ENCODE data around the gene DNAH14. TPM values are rescaled to one million over a fixed set of nuclear protein-coding genes. Genes with fewer than 3 reads are reported as not detected.

The DNAH14 gene
- total and polyA plus RNA-seq, 2 donors (not counting 3 experiments of a cell fraction or from before 2014, with no cell fraction given) = 1.5 to 7.1 TPM

- Histone ChIP-seq H3K4me2 (ENCODE audit: insufficient read depth, low read length) (no peak overlapping the region), H3K27me3 (ENCODE audit: control insufficient read depth in 2 of 2, insufficient read depth in 2 of 2, low read length in 2 of 2) (no peaks in the 10 kb centered on the region), H3K4me1 (ENCODE audit: control insufficient read depth, extremely low read depth, insufficient read depth, low read length) (no peaks in the 10 kb centered on the region), H3K79me2 (ENCODE audit: control insufficient read depth, insufficient read depth, low read length) (no peaks in the 10 kb centered on the region), H2AFZ (ENCODE audit: low read depth, low read length) (no peak overlapping the region), H3K9me3 (replicated peaks; ENCODE audit: control insufficient read depth, insufficient read depth, low read length) (no peaks in the 10 kb centered on the region), H4K20me1 (replicated peaks; ENCODE audit: control insufficient read depth, extremely low read depth, insufficient read depth, low read length) (no peaks in the 10 kb centered on the region), H3K9ac (replicated peaks; ENCODE audit: extremely low read depth, insufficient read depth, low read length) (no peak overlapping the region), H3K4me3 (replicated peaks in 1 of 3; ENCODE audit: insufficient read depth in 1 of 3, low read depth in 1 of 3, low read length in 3 of 3) (no peak overlapping the region), H3K27ac (ENCODE audit: insufficient read depth, low read depth, low read length) (no peak overlapping the region), H3K36me3 (ENCODE audit: control insufficient read depth in 2 of 2, extremely low read depth in 1 of 2, insufficient read depth in 2 of 2, low read length in 2 of 2) (no peaks in the 10 kb centered on the region), H3K9me1 (replicated peaks; ENCODE audit: control insufficient read depth, extremely low read depth, insufficient read depth, low read length) (no peaks in the 10 kb centered on the region)
- ChIA-PET CTCF (no interaction called here), POLR2A (no interaction called here)
- DNase-seq (ENCODE audit: low read depth, low spot score) (no peak), FAIRE-seq (no peak)
- no TSS peak for BruUV-seq (replicated peaks)
- intact Hi-C loops (cut with micrococcal nuclease) (no loop called here), dilution Hi-C loops (cut with MboI; ENCODE audit: extremely low pct_ligation_motif_present, low sequenced_read_pairs) (no loop called here)
- TF ChIP-seq FOS (IDR thresholded peaks at IDR 0.05; ENCODE audit: borderline replicate concordance, insufficient read depth, low read length) (no peak), POLR2AphosphoS5 (IDR thresholded peaks at IDR 0.05; ENCODE audit: insufficient read depth, low read depth, low read length) (no peak), EZH2 (IDR thresholded peaks at IDR 0.05; ENCODE audit: borderline replicate concordance, low read depth, low read length, severe bottlenecking) (no peak)
Measured at GRCh38 chr1:225044258-225044657, 114.8 kb downstream of the DNAH14 start.

DNA sequence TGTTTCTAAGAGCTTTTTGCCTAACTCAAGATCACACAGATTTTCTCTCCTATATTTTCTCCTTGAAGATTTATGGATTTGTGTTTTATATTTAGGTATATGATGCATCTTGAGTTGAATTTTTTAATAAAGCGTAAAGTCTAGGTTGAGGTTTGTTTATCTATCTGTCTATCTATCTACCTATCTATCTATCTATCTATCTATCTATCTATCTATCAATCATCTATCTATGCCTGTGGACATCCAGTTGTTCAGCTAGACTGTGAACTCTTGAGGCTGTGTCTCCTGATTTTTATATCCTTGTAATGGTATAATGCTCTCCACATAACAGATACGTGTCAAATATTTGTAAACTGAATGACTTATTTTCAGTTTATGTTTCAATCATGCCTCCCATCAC is 120.1 kb downstream of the DNAH14 start:
- CTCF ChIA-PET = no interaction called here
- Histone ChIP-seq H3K27ac (ENCODE audit: insufficient read depth, low read depth, low read length) (no peak overlapping the region), H3K4me2 (ENCODE audit: insufficient read depth, low read length) (no peak overlapping the region), H3K4me3 (replicated peaks in 1 of 3; ENCODE audit: insufficient read depth in 1 of 3, low read depth in 1 of 3, low read length in 3 of 3) (no peak overlapping the region), H3K9ac (replicated peaks; ENCODE audit: extremely low read depth, insufficient read depth, low read length) (no peak overlapping the region), H3K4me1 (ENCODE audit: control insufficient read depth, extremely low read depth, insufficient read depth, low read length) (no peaks in the 10 kb centered on the region), H3K79me2 (ENCODE audit: control insufficient read depth, insufficient read depth, low read length) (no peaks in the 10 kb centered on the region), H4K20me1 (replicated peaks; ENCODE audit: control insufficient read depth, extremely low read depth, insufficient read depth, low read length) (no peaks in the 10 kb centered on the region), H3K27me3 (ENCODE audit: control insufficient read depth in 2 of 2, insufficient read depth in 2 of 2, low read length in 2 of 2) (no peaks in the 10 kb centered on the region), H3K36me3 (ENCODE audit: control insufficient read depth in 2 of 2, extremely low read depth in 1 of 2, insufficient read depth in 2 of 2, low read length in 2 of 2) (no peaks in the 10 kb centered on the region), H2AFZ (ENCODE audit: low read depth, low read length) (no peak overlapping the region), H3K9me3 (replicated peaks; ENCODE audit: control insufficient read depth, insufficient read depth, low read length) (no peaks in the 10 kb centered on the region), H3K9me1 (replicated peaks; ENCODE audit: control insufficient read depth, extremely low read depth, insufficient read depth, low read length) (no peaks in the 10 kb centered on the region)
- no TSS peak for BruUV-seq (replicated peaks)
- DNase-seq (ENCODE audit: low read depth, low spot score) (no peak), FAIRE-seq (no peak)
- intact Hi-C loops (cut with micrococcal nuclease) (no loop called here), dilution Hi-C loops (cut with MboI; ENCODE audit: extremely low pct_ligation_motif_present, low sequenced_read_pairs) (no loop called here)
- TF ChIP-seq EZH2 (IDR thresholded peaks at IDR 0.05; ENCODE audit: borderline replicate concordance, low read depth, low read length, severe bottlenecking) = no peak
- no peak for TF ChIP-seq POLR2A (IDR thresholded peaks at IDR 0.05; ENCODE audit: low read depth, low read length)
- TF ChIP-seq GATA2 (IDR thresholded peaks at IDR 0.05; ENCODE audit: insufficient read depth, insufficient read length, low read depth, low read length) = no peak
- POLR2A ChIA-PET = no interaction called here

Data from endothelial cell of umbilical vein (primary cell).